ENCODE data around the gene CLDN9. TPM values are rescaled to one million over a fixed set of nuclear protein-coding genes. Genes with fewer than 3 reads are reported as not detected.

The CLDN9 gene
- total and polyA plus RNA-seq, 4 donors, result 0.05 to 0.32 (median 0.25) TPM

DNA sequence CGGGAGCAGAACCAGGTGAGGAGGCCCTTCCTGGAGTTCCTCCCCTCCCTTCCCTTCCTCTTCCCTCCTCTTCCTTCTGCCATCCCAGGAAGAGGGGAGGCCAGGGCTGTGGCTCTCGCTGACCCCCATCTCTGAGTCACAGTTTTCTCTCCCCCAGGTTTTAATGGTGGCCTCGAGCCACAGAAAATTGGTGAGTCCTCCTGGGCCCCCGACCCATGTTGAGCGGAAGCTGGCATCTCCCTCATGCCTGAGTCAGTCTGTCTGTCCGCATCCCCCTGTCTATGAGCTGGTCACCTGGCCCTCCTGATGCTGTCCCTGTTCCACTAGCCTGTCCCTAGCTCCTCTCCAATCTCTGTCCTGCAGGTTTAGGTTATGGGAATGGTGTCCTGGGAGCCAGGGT is 12.8 kb upstream of the CLDN9 start:
- no peaks in the 10 kb centered on the region for H3K27me3 ChIP-seq (ENCODE audit: control insufficient read depth in 4 of 4, insufficient read depth in 4 of 4, low read length in 3 of 4)
- DNase-seq (ENCODE audit: low spot score), result no peak
- TF ChIP-seq RXRA (IDR thresholded peaks at IDR 0.05) (no peak), TAF1 (conservative IDR thresholded peaks at IDR 0.05) (no peak), RAD21 (IDR thresholded peaks at IDR 0.05) (no peak), SP1 (IDR thresholded peaks at IDR 0.05) (no peak), FOXA2 (IDR thresholded peaks at IDR 0.05) (no peak), YY1 (IDR thresholded peaks at IDR 0.05) (no peak), FOXA1 (IDR thresholded peaks at IDR 0.05) (no peak)
- TF ChIP-seq, protein P1, sequence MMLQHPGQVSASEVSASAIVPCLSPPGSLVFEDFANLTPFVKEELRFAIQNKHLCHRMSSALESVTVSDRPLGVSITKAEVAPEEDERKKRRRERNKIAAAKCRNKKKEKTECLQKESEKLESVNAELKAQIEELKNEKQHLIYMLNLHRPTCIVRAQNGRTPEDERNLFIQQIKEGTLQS (IDR thresholded peaks at IDR 0.05), result no peak
- no peak overlapping the region for H3K9ac ChIP-seq (ENCODE audit: low read depth in 1 of 2, low read length in 2 of 2)
- no peak overlapping the region for H3K27ac ChIP-seq (ENCODE audit: low read depth in 1 of 2, low read length in 2 of 2)
- no peak overlapping the region for H3K4me3 ChIP-seq (ENCODE audit: low read depth in 1 of 3, low read length in 3 of 3)
- WGBS, result 88% methylated on average over 6 of the region's 6 CpGs
- no peaks in the 10 kb centered on the region for H3K9me3 ChIP-seq (ENCODE audit: control insufficient read depth in 4 of 4, low read length in 3 of 4)
- H3K36me3 ChIP-seq (ENCODE audit: control insufficient read depth in 4 of 4, insufficient read depth in 3 of 4, low read depth in 1 of 4, low read length in 3 of 4), result no peaks in the 10 kb centered on the region
- H3K4me1 ChIP-seq (ENCODE audit: control insufficient read depth in 4 of 4, insufficient read depth in 4 of 4, low read length in 3 of 4), result peaks cover 0 to 2% (median 0%) of the 10 kb centered on the region in 4 donors

DNA sequence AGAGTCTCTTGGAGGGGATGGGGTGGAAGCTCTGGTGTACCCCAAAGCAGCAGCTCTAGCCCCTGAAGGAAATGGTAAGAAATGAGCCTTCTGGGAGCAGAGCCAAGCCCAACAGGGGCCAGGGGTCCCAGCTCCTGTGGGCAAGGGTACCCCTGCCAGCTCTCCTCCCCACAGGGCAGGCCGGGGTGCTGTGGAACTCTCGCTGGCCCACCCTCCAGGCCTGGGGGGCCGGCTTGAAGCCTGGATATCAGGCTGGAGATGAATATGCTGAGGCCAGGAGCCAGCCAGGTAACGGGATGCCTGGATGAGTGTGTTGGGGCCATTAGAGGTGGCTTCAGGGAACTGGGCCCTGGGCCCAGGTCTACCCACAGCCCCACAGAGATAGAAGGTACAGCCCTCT is 12.2 kb upstream of the CLDN9 start:
- Histone ChIP-seq H3K27ac (ENCODE audit: low read depth in 1 of 2, low read length in 2 of 2) (no peak overlapping the region), H3K4me3 (ENCODE audit: low read depth in 1 of 3, low read length in 3 of 3) (no peak overlapping the region), H3K9me3 (ENCODE audit: control insufficient read depth in 4 of 4, low read length in 3 of 4) (no peaks in the 10 kb centered on the region), H3K36me3 (ENCODE audit: control insufficient read depth in 4 of 4, insufficient read depth in 3 of 4, low read depth in 1 of 4, low read length in 3 of 4) (no peaks in the 10 kb centered on the region), H3K9ac (ENCODE audit: low read depth in 1 of 2, low read length in 2 of 2) (no peak overlapping the region), H3K27me3 (ENCODE audit: control insufficient read depth in 4 of 4, insufficient read depth in 4 of 4, low read length in 3 of 4) (no peaks in the 10 kb centered on the region), H3K4me1 (ENCODE audit: control insufficient read depth in 4 of 4, insufficient read depth in 4 of 4, low read length in 3 of 4) (peaks cover 0 to 2% (median 0%) of the 10 kb centered on the region in 4 donors)
- no peak for TF ChIP-seq RAD21 (IDR thresholded peaks at IDR 0.05)
- TF ChIP-seq, protein P2, sequence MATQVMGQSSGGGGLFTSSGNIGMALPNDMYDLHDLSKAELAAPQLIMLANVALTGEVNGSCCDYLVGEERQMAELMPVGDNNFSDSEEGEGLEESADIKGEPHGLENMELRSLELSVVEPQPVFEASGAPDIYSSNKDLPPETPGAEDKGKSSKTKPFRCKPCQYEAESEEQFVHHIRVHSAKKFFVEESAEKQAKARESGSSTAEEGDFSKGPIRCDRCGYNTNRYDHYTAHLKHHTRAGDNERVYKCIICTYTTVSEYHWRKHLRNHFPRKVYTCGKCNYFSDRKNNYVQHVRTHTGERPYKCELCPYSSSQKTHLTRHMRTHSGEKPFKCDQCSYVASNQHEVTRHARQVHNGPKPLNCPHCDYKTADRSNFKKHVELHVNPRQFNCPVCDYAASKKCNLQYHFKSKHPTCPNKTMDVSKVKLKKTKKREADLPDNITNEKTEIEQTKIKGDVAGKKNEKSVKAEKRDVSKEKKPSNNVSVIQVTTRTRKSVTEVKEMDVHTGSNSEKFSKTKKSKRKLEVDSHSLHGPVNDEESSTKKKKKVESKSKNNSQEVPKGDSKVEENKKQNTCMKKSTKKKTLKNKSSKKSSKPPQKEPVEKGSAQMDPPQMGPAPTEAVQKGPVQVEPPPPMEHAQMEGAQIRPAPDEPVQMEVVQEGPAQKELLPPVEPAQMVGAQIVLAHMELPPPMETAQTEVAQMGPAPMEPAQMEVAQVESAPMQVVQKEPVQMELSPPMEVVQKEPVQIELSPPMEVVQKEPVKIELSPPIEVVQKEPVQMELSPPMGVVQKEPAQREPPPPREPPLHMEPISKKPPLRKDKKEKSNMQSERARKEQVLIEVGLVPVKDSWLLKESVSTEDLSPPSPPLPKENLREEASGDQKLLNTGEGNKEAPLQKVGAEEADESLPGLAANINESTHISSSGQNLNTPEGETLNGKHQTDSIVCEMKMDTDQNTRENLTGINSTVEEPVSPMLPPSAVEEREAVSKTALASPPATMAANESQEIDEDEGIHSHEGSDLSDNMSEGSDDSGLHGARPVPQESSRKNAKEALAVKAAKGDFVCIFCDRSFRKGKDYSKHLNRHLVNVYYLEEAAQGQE (IDR thresholded peaks at IDR 0.05), result no peak
- TF ChIP-seq, protein P3, sequence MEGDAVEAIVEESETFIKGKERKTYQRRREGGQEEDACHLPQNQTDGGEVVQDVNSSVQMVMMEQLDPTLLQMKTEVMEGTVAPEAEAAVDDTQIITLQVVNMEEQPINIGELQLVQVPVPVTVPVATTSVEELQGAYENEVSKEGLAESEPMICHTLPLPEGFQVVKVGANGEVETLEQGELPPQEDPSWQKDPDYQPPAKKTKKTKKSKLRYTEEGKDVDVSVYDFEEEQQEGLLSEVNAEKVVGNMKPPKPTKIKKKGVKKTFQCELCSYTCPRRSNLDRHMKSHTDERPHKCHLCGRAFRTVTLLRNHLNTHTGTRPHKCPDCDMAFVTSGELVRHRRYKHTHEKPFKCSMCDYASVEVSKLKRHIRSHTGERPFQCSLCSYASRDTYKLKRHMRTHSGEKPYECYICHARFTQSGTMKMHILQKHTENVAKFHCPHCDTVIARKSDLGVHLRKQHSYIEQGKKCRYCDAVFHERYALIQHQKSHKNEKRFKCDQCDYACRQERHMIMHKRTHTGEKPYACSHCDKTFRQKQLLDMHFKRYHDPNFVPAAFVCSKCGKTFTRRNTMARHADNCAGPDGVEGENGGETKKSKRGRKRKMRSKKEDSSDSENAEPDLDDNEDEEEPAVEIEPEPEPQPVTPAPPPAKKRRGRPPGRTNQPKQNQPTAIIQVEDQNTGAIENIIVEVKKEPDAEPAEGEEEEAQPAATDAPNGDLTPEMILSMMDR (IDR thresholded peaks at IDR 0.05; ENCODE audit: low read depth, low read length, missing input control), result no peak
- 92% methylated on average over 4 of the region's 4 CpGs for WGBS
- DNase-seq (ENCODE audit: low spot score), result no peak

DNA sequence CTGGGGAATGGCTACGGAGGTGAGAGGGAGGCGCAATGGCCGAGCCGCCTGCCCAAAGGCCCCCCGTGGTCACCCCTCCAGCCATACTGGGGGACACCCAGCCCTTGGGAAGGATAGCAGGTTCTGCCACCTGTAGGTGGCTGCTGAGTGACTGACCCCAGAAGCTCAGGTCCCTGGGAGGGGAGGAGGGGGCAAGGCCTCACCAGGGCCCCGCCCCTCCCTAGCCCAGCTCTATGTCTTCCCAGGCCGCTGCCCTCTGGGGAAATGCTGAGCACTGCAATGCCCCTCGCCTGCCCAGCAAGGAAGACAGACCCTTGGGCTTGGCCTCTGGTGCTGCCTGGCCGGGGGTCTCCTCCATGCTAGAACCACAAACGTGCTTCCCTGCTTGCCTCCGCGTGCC is 11.4 kb upstream of the CLDN9 start:
- 88% methylated on average over 12 of the region's 12 CpGs for WGBS
- DNase-seq (ENCODE audit: low spot score), result no peak

More for the DNA sequence above, 11.4 kb upstream of the CLDN9 start:
- Histone ChIP-seq H3K27ac (ENCODE audit: low read depth in 1 of 2, low read length in 2 of 2) (no peak overlapping the region), H3K4me3 (ENCODE audit: low read depth in 1 of 3, low read length in 3 of 3) (no peak overlapping the region), H3K27me3 (ENCODE audit: control insufficient read depth in 4 of 4, insufficient read depth in 4 of 4, low read length in 3 of 4) (no peaks in the 10 kb centered on the region), H3K9ac (ENCODE audit: low read depth in 1 of 2, low read length in 2 of 2) (no peak overlapping the region), H3K36me3 (ENCODE audit: control insufficient read depth in 4 of 4, insufficient read depth in 3 of 4, low read depth in 1 of 4, low read length in 3 of 4) (no peaks in the 10 kb centered on the region), H3K9me3 (ENCODE audit: control insufficient read depth in 4 of 4, low read length in 3 of 4) (no peaks in the 10 kb centered on the region), H3K4me1 (ENCODE audit: control insufficient read depth in 4 of 4, insufficient read depth in 4 of 4, low read length in 3 of 4) (peaks cover 0 to 5% (median 5%) of the 10 kb centered on the region in 4 donors)
- TF ChIP-seq, protein P1 (IDR thresholded peaks at IDR 0.05), result no peak
- TF ChIP-seq SP1 (IDR thresholded peaks at IDR 0.05), result no peak
- TF ChIP-seq RXRA (IDR thresholded peaks at IDR 0.05), result no peak
- no peak for TF ChIP-seq NR2F2 (IDR thresholded peaks at IDR 0.05)
- TF ChIP-seq EGR1 (IDR thresholded peaks at IDR 0.05; ENCODE audit: low read depth in 2 of 2), result no peak
- no peak for TF ChIP-seq RAD21 (IDR thresholded peaks at IDR 0.05)
- TF ChIP-seq, protein P3 (IDR thresholded peaks at IDR 0.05; ENCODE audit: low read depth, low read length, missing input control), result no peak
- no peak for TF ChIP-seq YY1 (IDR thresholded peaks at IDR 0.05)
- TF ChIP-seq HNF4A (conservative IDR thresholded peaks at IDR 0.05), result no peak
- TF ChIP-seq, protein P4, sequence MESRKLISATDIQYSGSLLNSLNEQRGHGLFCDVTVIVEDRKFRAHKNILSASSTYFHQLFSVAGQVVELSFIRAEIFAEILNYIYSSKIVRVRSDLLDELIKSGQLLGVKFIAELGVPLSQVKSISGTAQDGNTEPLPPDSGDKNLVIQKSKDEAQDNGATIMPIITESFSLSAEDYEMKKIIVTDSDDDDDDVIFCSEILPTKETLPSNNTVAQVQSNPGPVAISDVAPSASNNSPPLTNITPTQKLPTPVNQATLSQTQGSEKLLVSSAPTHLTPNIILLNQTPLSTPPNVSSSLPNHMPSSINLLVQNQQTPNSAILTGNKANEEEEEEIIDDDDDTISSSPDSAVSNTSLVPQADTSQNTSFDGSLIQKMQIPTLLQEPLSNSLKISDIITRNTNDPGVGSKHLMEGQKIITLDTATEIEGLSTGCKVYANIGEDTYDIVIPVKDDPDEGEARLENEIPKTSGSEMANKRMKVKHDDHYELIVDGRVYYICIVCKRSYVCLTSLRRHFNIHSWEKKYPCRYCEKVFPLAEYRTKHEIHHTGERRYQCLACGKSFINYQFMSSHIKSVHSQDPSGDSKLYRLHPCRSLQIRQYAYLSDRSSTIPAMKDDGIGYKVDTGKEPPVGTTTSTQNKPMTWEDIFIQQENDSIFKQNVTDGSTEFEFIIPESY (IDR thresholded peaks at IDR 0.05), result no peak
- no peak for TF ChIP-seq TAF1 (conservative IDR thresholded peaks at IDR 0.05)
- TF ChIP-seq JUND (IDR thresholded peaks at IDR 0.05), result no peak
- no peak for TF ChIP-seq HNF4G (IDR thresholded peaks at IDR 0.05)
- TF ChIP-seq GABPA (IDR thresholded peaks at IDR 0.05 in 1 of 2, conservative IDR thresholded peaks at IDR 0.05 in 1 of 2), result no peak
- TF ChIP-seq, protein P5, sequence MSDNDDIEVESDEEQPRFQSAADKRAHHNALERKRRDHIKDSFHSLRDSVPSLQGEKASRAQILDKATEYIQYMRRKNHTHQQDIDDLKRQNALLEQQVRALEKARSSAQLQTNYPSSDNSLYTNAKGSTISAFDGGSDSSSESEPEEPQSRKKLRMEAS (IDR thresholded peaks at IDR 0.05), result no peak

Data from liver (tissue), 9 donors.